Liver (tissue), 3 donors: Measurements from ENCODE around the gene TMEM79.

Experiments
- CTCF ChIP-seq: fragments of 150-350 bp; IDR thresholded peaks from 2 replicates; pipeline ENCODE4 v1.5.1; 2017; ENCODE audit warnings: improper control_type of control experiment, low read depth, low read length; ENCODE audit not compliant: missing input control
- EGR1 ChIP-seq, 2 donors: IDR thresholded peaks; 2 replicates each; pipeline ENCODE4 v1.6.1; 2016 to 2018; ENCODE audit warnings: antibody characterized with exemption in 2 of 2, low read depth in 2 of 2
- MAX ChIP-seq: IDR thresholded peaks from 2 replicates; pipeline ENCODE4 v1.6.1; 2016; ENCODE audit warnings: antibody characterized with exemption
- RAD21 ChIP-seq, 2 donors: IDR thresholded peaks; 2 replicates each; pipeline ENCODE4 v1.6.1; 2016; ENCODE audit warnings: antibody characterized with exemption in 2 of 2, mild to moderate bottlenecking in 2 of 2
- TAF1 ChIP-seq: conservative IDR thresholded peaks from 2 replicates; pipeline ENCODE4 v1.6.1; 2016; ENCODE audit warnings: antibody characterized with exemption, mild to moderate bottlenecking
- donor health status: healthy.
- donor health status: healthy.

DNA sequence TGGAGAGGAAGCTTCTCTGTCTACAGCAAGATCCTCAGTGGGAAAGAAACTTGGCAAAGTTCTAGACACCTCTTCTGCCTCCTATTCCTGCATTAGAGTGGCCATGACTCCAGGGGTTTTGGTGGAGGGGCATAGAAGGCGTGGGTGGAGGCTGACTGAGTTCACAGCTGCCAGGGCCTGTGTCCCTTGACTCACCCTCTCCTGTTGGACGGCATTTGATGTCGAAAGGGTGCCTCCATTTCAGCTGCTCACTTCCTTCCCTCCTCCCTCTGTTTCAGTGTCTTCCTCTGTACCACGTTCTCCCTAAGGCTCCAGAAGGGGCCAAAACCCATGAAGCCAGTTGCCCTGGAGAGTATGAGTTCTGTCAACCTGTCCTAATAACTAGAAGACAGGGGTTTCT is 632 bp downstream of the TMEM79 start:
- no peak for TF ChIP-seq CTCF
- no peak for TF ChIP-seq TAF1
- no peak for TF ChIP-seq RAD21 (IDR thresholded peaks at IDR 0.05)
- no peak for TF ChIP-seq EGR1 (IDR thresholded peaks at IDR 0.05; ENCODE audit: low read depth in 2 of 2)
- TF ChIP-seq MAX: no peak
